Endothelial cell (in vitro differentiated cells): Measurements from ENCODE around the gene AWAT1. TPM values are rescaled to one million over a fixed set of nuclear protein-coding genes. Genes with fewer than 3 reads are reported as not detected.

Experiments used
- DNase-seq: peaks from one replicate; pipeline ENCODE4 v3.0.0; 2021; ENCODE audit warnings: low spot score
- H3K27ac Mint-ChIP-seq: one replicate; pipeline ENCODE4 v1.8.0; 2021; ENCODE audit warnings: mixed read lengths, inconsistent platforms; ENCODE audit not compliant: unreplicated experiment
- H3K27me3 Mint-ChIP-seq: one replicate; pipeline ENCODE4 v1.8.0; 2021; ENCODE audit warnings: mild to moderate bottlenecking, moderate library complexity, mixed read lengths, inconsistent platforms; ENCODE audit not compliant: unreplicated experiment
- H3K36me3 Mint-ChIP-seq: one replicate; pipeline ENCODE4 v1.8.0; 2021; ENCODE audit warnings: mild to moderate bottlenecking, low read depth, mixed read lengths, inconsistent platforms; ENCODE audit not compliant: unreplicated experiment
- H3K4me1 Mint-ChIP-seq: one replicate; pipeline ENCODE4 v1.8.0; 2021; ENCODE audit warnings: mild to moderate bottlenecking, mixed read lengths, inconsistent platforms; ENCODE audit not compliant: unreplicated experiment
- H3K4me3 Mint-ChIP-seq: one replicate; pipeline ENCODE4 v1.8.0; 2021; ENCODE audit warnings: mild to moderate bottlenecking, mixed read lengths, inconsistent platforms; ENCODE audit not compliant: unreplicated experiment
- H3K9me3 Mint-ChIP-seq: one replicate; pipeline ENCODE4 v1.8.0; 2021; ENCODE audit warnings: mixed read lengths, inconsistent platforms; ENCODE audit not compliant: unreplicated experiment
- total RNA-seq: library from RNA; stranded (reverse); fragmentation: NEBNext Ultra II Directional; extraction: Animal tissue kit (Norgen Biotek cat#: 25700); gene quantifications from one replicate; pipeline ENCODE4 v1.2.1, GENCODE V29; 2021; ENCODE audit not compliant: unreplicated experiment
- TF ChIP-seq, protein P1 (sequence below): fragments of 200-600 bp; sonication (generic); IDR thresholded peaks from one replicate; pipeline ENCODE4 v1.5.0; 2021; ENCODE audit warnings: antibody characterized with exemption; ENCODE audit not compliant: unreplicated experiment

AWAT1 gene
- total RNA-seq, 1 donor from 2014 or later = not detected

DNA sequence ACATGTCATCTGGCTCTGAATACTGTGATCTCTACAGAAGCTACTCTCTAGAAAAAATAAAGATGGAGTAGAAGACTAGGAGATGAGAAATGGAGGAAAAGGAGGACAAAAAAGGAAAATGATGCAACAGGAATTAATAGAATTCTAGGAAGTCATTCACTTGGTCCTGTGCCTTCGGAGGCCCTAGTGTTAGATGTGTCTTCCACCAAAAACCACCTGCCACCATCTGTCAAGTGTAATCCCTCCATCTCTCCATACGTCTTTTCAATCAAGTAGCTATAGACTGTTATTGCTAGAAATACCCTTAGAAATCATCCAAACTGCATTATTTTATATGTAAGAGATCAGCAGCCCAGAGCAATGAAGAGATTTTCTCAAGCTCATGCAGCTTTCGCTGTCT lies 44.6 kb downstream of the AWAT1 start:
- Mint-ChIP-seq H3K4me3 (no peak overlapping the region), H3K27me3 (no peaks in the 10 kb centered on the region), H3K36me3 (peaks cover 7% of the 10 kb centered on the region), H3K27ac (no peak overlapping the region), H3K9me3 (no peaks in the 10 kb centered on the region), H3K4me1 (no peaks in the 10 kb centered on the region)
- DNase-seq = no peak
- TF ChIP-seq, protein P1, sequence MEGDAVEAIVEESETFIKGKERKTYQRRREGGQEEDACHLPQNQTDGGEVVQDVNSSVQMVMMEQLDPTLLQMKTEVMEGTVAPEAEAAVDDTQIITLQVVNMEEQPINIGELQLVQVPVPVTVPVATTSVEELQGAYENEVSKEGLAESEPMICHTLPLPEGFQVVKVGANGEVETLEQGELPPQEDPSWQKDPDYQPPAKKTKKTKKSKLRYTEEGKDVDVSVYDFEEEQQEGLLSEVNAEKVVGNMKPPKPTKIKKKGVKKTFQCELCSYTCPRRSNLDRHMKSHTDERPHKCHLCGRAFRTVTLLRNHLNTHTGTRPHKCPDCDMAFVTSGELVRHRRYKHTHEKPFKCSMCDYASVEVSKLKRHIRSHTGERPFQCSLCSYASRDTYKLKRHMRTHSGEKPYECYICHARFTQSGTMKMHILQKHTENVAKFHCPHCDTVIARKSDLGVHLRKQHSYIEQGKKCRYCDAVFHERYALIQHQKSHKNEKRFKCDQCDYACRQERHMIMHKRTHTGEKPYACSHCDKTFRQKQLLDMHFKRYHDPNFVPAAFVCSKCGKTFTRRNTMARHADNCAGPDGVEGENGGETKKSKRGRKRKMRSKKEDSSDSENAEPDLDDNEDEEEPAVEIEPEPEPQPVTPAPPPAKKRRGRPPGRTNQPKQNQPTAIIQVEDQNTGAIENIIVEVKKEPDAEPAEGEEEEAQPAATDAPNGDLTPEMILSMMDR = no peak

GRCh38 chrX:70280573-70280972 lies 46.1 kb downstream of the AWAT1 start:
- DNase-seq = no peak
- Mint-ChIP-seq H3K36me3 (peaks cover 7% of the 10 kb centered on the region), H3K27ac (no peak overlapping the region), H3K9me3 (no peaks in the 10 kb centered on the region), H3K4me3 (no peak overlapping the region), H3K4me1 (no peaks in the 10 kb centered on the region), H3K27me3 (no peaks in the 10 kb centered on the region)
- TF ChIP-seq, protein P1 = no peak

DNA sequence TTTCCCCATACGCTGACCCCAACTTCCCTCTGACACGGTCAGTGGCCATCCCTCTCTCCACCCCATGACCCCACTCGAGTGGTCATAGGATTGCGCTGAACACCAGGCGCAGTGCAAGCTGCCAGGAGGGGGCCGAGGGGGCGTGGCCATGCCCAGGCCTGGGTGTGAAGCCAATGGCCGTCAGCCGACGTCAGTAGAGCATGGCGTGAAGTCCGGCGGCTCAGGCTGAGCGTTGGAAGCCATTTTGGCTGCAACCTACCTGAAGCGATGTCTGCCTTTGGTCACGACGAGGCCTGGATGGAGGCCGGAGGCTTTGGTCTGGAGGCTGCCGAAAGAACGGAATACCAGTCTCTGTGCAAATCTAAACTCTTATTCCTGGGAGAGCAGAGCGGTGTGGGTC lies 47.5 kb downstream of the AWAT1 start, which contains the start of gene RAB41:
Gene RAB41, plus strand, starts transcription at position 222 of the 400 bp plus-strand sequence. Its CDS starts 46 bp downstream, at position 268.
- H3K4me1 Mint-ChIP-seq = no peaks in the 10 kb centered on the region
- H3K27ac Mint-ChIP-seq = no peak within 1 kb of the TSS
- no peaks in the 10 kb centered on the region for H3K9me3 Mint-ChIP-seq
- no peak for DNase-seq
- no peak within 1 kb of the TSS for H3K4me3 Mint-ChIP-seq
- no peaks in the 10 kb centered on the region for H3K27me3 Mint-ChIP-seq
- H3K36me3 Mint-ChIP-seq = peaks cover 7% of the 10 kb centered on the region
- TF ChIP-seq, protein P1 = no peak

DNA sequence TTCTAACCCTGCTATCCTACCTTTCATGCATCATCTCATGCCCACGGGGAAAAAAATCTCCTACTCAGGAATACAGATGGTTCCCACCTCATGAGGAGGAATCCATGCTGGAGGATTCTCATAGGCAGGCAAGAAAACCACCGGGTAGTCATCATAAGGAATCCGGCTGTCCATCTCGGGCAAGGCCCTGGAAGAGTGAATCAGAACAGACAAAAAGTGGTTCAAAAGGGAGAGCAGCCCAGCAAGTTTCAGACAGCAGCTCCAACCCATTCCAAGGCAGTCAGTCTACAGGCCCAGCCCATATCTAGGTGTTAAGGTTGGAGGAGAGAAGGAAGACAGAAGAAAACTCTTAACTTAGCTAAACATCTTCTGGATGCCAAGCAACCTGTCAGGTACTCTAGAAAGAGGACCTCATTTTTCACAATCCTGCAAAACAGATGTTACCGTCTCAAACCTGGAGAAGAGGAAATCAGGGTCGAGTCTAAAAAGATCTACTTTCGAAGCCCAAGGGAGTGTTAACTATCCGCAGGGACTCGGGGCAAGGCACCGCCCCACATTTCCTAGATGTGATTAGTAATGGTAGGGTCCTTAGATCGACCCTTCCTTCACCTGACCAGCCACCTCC lies 54.8 kb downstream of the AWAT1 start:
- TF ChIP-seq, protein P1 = no peak
- DNase-seq = no peak
- Mint-ChIP-seq H3K36me3 (peaks cover 4% of the 10 kb centered on the region), H3K27ac (peak overlapping the region; percentile 80), H3K4me3 (peak overlapping the region; percentile 95), H3K27me3 (peaks cover 2% of the 10 kb centered on the region), H3K4me1 (peaks cover 3% of the 10 kb centered on the region), H3K9me3 (no peaks in the 10 kb centered on the region)

Other genes starting within 250 kb of the AWAT1 start
- gene AWAT2, start 184.7 kb upstream of the AWAT1 start, total RNA-seq = not detected
- gene OTUD6A, start 172.2 kb upstream of the AWAT1 start, total RNA-seq = not detected
- 69.1 TPM for gene IGBP1, start 101.2 kb upstream of the AWAT1 start, total RNA-seq
- not detected for gene DGAT2L6, start 57.2 kb upstream of the AWAT1 start, total RNA-seq
- 0.38 TPM for gene P2RY4, start 25.5 kb downstream of the AWAT1 start, total RNA-seq
- gene ARR3, start 33.7 kb downstream of the AWAT1 start, total RNA-seq = not detected
- gene RAB41, start 47.5 kb downstream of the AWAT1 start, total RNA-seq = not detected
- 54.3 TPM for gene PDZD11, start 55.3 kb downstream of the AWAT1 start, total RNA-seq
- 7.6 TPM for gene KIF4A, start 55.4 kb downstream of the AWAT1 start, total RNA-seq
- 0.13 TPM for gene GDPD2, start 188.7 kb downstream of the AWAT1 start, total RNA-seq
- gene DLG3, start 210.2 kb downstream of the AWAT1 start, total RNA-seq = 10.3 TPM